Caco-2 (cell line): ENCODE measurements around the gene TREML1. TPM values are rescaled to one million over a fixed set of nuclear protein-coding genes. Genes with fewer than 3 reads are reported as not detected.

Experiments
- BruUV-seq: library from RNA; stranded (reverse); fragments of 400-500 nt; replicated peaks from 2 replicates; lab custom pipeline; 2021; lab: Mats Ljungman, UMichigan
- CTCF ChIA-PET: fragments of 300-600 bp; sonication (Branson Sonifier 250); formaldehyde crosslinking; loops from one replicate; lab custom pipeline; 2022; ENCODE audit warnings: antibody characterized with exemption; lab: Charles Lee
- POLR2A ChIA-PET: fragments of 300-600 bp; sonication (Branson Sonifier 250); formaldehyde crosslinking; loops from one replicate; lab custom pipeline; 2022; ENCODE audit warnings: antibody characterized with exemption; lab: Charles Lee
- DNase-seq, 2 experiments: peaks; one replicate each; pipeline versions ENCODE4 v3.0.0 to v3.0.0-alpha.2; 2020 to 2022
- H3K27me3 ChIP-seq: replicated peaks from 2 replicates; pipeline ENCODE4 v1.6.0; 2011; ENCODE audit warnings: low read length; ENCODE audit not compliant: control insufficient read depth, insufficient read depth
- H3K36me3 ChIP-seq: 2 replicates; pipeline ENCODE4 v1.5.1; 2011; ENCODE audit warnings: low read length; ENCODE audit not compliant: control insufficient read depth, insufficient read depth
- H3K4me1 ChIP-seq: fragments of 250-450 bp; sonication (Bioruptor Pico); 2 replicates; pipeline ENCODE4 v1.5.1; 2020; ENCODE audit warnings: mild to moderate bottlenecking
- H3K4me3 ChIP-seq: 2 replicates; pipeline ENCODE4 v1.5.1; 2011; ENCODE audit warnings: low read depth, mild to moderate bottlenecking, control low read depth, low read length
- H3K9me3 ChIP-seq: fragments of 250-450 bp; sonication (Bioruptor Pico); 2 replicates; pipeline ENCODE4 v1.5.1; 2020; ENCODE audit warnings: mild to moderate bottlenecking, moderate library complexity
- H3K27ac Mint-ChIP-seq: one replicate; pipeline ENCODE4 v1.8.0; 2022; ENCODE audit warnings: mixed read lengths; ENCODE audit not compliant: unreplicated experiment
- H3K27me3 Mint-ChIP-seq: one replicate; pipeline ENCODE4 v1.8.0; 2022; ENCODE audit warnings: mixed read lengths; ENCODE audit not compliant: insufficient read depth, unreplicated experiment
- H3K36me3 Mint-ChIP-seq: one replicate; pipeline ENCODE4 v1.8.0; 2022; ENCODE audit warnings: mild to moderate bottlenecking, mixed read lengths; ENCODE audit not compliant: insufficient read depth, unreplicated experiment
- H3K4me1 Mint-ChIP-seq: one replicate; pipeline ENCODE4 v1.8.0; 2022; ENCODE audit warnings: low read depth, mixed read lengths; ENCODE audit not compliant: unreplicated experiment
- H3K4me3 Mint-ChIP-seq: one replicate; pipeline ENCODE4 v1.8.0; 2022; ENCODE audit warnings: mild to moderate bottlenecking, moderate library complexity, mixed read lengths; ENCODE audit not compliant: unreplicated experiment
- H3K9me3 Mint-ChIP-seq: one replicate; pipeline ENCODE4 v1.8.0; 2022; ENCODE audit warnings: mixed read lengths; ENCODE audit not compliant: unreplicated experiment
- intact Hi-C: fragments of 100-400 bp; cut with micrococcal nuclease; formaldehyde crosslinking; loops from one replicate; pipeline ENCODE4 v1.10.0; 2022; ENCODE audit not compliant: unreplicated experiment
- total RNA-seq: library from RNA; stranded (reverse); gene quantifications from 2 replicates; pipeline ENCODE4 v1.2.3, GENCODE V29; 2022
- TF ChIP-seq, protein P1 (sequence below), 2 experiments: fragments of 200-600 bp in 1 of 2; IDR thresholded peaks; 1 replicate in 1 of 2; 2 replicates in 1 of 2; pipeline versions ENCODE4 v1.5.1 to v1.8.0; 2011 to 2022; ENCODE audit warnings: antibody characterized with exemption in 1 of 2, control low read depth in 1 of 2, inconsistent platforms in 1 of 2, low read depth in 1 of 2, low read length in 1 of 2, mild to moderate bottlenecking in 1 of 2, moderate library complexity in 1 of 2; ENCODE audit not compliant: insufficient read depth in 1 of 2, severe bottlenecking in 1 of 2, unreplicated experiment in 1 of 2

The TREML1 gene
- total RNA-seq, 1 experiment from 2014 or later = not detected

DNA sequence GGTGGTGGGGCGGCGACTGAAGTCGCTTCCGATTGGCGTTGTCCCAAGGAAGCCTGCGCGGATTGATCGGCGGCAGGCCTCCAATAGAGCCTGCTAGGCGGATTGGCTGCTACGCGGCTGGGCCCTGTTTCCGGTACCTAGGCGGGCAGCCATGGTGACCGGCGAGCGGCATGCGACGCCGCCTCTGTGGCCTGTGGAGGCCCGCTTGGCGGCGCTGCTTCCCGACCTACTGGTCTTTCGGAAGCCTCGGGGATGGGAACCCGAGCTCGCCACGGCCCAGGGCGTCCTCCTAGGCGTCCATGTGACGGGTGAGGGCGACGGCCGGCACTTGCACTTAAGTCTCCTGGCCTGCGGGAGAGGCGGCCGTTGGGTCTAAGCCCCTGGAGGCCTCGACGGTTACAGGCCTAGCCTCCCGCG, 53.3 kb downstream of the TREML1 start:
- H3K27me3 Mint-ChIP-seq = no peaks in the 10 kb centered on the region
- no TSS peak for BruUV-seq
- H3K9me3 Mint-ChIP-seq = no peaks in the 10 kb centered on the region
- no peak overlapping the region for H3K4me3 ChIP-seq
- no peak overlapping the region for H3K27ac Mint-ChIP-seq
- CTCF ChIA-PET = no interaction called here
- no peaks in the 10 kb centered on the region for H3K9me3 ChIP-seq
- TF ChIP-seq, protein P1, sequence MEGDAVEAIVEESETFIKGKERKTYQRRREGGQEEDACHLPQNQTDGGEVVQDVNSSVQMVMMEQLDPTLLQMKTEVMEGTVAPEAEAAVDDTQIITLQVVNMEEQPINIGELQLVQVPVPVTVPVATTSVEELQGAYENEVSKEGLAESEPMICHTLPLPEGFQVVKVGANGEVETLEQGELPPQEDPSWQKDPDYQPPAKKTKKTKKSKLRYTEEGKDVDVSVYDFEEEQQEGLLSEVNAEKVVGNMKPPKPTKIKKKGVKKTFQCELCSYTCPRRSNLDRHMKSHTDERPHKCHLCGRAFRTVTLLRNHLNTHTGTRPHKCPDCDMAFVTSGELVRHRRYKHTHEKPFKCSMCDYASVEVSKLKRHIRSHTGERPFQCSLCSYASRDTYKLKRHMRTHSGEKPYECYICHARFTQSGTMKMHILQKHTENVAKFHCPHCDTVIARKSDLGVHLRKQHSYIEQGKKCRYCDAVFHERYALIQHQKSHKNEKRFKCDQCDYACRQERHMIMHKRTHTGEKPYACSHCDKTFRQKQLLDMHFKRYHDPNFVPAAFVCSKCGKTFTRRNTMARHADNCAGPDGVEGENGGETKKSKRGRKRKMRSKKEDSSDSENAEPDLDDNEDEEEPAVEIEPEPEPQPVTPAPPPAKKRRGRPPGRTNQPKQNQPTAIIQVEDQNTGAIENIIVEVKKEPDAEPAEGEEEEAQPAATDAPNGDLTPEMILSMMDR (IDR thresholded peaks at IDR 0.05; ENCODE audit: insufficient read depth in 1 of 2, low read depth in 1 of 2, low read length in 1 of 2, severe bottlenecking in 1 of 2, unreplicated experiment in 1 of 2) = no peak
- POLR2A ChIA-PET = no interaction called here
- H3K36me3 Mint-ChIP-seq = peaks cover 39% of the 10 kb centered on the region
- intact Hi-C loops = no loop called here
- H3K36me3 ChIP-seq = peaks cover 5% of the 10 kb centered on the region
- H3K27me3 ChIP-seq = no peaks in the 10 kb centered on the region
- H3K4me3 Mint-ChIP-seq = no peak overlapping the region
- no peaks in the 10 kb centered on the region for H3K4me1 Mint-ChIP-seq
- DNase-seq = no peak
- no peaks in the 10 kb centered on the region for H3K4me1 ChIP-seq

Other genes with a start within 250 kb of the TREML1 start
- 4.5 and 5.5 TPM in 2 replicates for gene UNC5CL, start 115.1 kb downstream of the TREML1 start, total RNA-seq
- 0.49 and 0.61 TPM in 2 replicates for gene TSPO2, start 111.9 kb downstream of the TREML1 start, total RNA-seq
- gene APOBEC2, start 101.1 kb downstream of the TREML1 start, total RNA-seq = 2.5 and 4.8 TPM in 2 replicates
- 35.5 and 38.0 TPM in 2 replicates for gene OARD1, start 82.0 kb downstream of the TREML1 start, total RNA-seq
- gene NFYA, start 81.4 kb downstream of the TREML1 start, total RNA-seq = 25.7 and 27.7 TPM in 2 replicates
- gene TREM2, start 8.8 kb upstream of the TREML1 start, total RNA-seq = not detected in 2 replicates
- not detected in 2 replicates for gene TREML2, start 46.8 kb upstream of the TREML1 start, total RNA-seq
- not detected in 2 replicates for gene TREML4, start 74.0 kb upstream of the TREML1 start, total RNA-seq
- gene TREM1, start 132.3 kb upstream of the TREML1 start, total RNA-seq = not detected in 2 replicates
- not detected in 2 replicates for gene NCR2, start 181.3 kb upstream of the TREML1 start, total RNA-seq